ENCODE results near the gene OTOG.

OTOG gene

GRCh38 chr11:17637901-17638300 is 90.8 kb downstream of the OTOG start:
- no peak for DNase-seq

GRCh38 chr11:17638311-17638710 is 91.3 kb downstream of the OTOG start:
- DNase-seq, result no peak

DNA sequence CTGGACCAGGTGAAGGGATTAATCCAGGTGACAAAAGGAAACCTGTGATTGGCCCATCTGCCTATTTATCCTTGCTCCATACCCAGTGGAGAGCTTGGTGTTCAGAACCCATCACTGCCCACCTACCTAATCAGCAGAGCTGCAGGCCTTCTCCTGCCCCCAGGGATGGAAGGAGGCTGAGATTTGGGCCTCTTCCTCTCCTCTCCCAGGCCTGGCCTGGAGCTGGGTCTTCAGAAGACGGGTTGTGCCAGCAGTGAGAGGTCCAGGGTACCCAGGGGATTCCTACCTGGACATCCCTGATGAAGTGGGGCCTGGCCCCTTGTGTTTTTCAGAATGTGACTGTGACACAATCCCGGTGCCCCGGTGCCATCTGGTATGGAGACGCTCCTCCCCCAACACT is 92.0 kb downstream of the OTOG start:
- no peak for DNase-seq

DNA sequence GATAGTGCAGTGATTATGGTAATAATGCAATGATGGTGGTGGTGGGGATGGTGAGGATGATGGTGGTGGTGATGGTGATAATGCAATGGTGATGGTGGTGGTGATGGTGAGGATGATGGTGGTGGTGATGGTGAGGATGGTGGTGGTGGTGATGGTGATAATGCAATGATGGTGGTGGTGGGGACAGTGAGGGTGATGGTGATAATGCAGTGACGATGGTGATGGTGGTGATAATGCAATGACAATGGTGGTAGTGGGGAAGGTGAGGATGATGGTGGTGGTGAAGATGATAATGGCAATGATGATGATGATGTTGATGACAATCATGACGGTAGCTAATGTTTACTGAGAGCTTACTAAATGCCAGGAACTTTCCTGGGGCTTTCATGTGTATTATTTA is 92.7 kb downstream of the OTOG start:
- DNase-seq, result no peak

GRCh38 chr11:17640493-17641164 is 93.6 kb downstream of the OTOG start:
- no peak for DNase-seq

DNA sequence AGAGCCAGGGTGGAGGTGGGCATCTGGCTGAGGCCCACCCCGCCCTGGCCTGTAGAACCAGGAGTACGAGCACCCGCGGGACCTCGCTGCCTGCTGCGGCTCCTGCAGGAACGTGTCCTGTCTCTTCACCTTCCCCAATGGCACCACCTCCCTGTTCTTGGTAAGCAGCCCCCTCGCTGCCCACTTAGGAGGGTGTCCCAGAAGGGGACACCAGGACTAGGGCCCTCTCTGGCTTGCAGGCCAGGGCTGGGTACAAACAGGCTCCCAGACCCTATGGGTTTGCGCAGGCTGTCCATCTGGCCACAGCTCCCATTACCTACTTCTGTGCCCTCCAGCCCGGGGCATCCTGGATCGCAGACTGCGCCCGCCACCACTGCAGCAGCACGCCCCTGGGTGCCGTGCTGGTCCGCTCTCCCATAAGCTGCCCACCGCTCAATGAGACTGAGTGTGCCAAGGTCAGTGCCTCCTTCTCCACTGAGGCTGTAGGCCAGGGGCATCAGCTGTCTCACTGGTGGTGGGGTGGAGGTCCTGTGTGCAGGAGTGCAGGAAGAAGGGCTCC is 94.8 kb downstream of the OTOG start:
- no peak for DNase-seq

DNA sequence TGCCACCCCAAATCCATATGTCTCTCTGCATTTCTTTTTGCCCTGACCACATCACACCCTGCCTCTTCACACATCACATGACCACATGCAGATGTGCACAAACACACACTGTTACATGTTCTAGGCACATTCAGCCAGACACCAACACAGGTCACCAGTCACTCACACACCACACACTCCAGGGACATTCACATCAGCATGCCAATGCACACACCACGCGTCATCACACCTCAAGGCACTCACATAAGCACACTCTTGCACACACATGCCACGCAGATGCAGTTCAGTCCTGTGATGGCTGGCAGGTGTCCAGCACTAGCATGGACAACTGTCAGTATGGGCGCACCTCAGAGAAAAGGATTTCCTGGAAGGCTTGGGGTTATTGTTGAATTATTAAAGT is 95.3 kb downstream of the OTOG start:
- no peak for DNase-seq

DNA sequence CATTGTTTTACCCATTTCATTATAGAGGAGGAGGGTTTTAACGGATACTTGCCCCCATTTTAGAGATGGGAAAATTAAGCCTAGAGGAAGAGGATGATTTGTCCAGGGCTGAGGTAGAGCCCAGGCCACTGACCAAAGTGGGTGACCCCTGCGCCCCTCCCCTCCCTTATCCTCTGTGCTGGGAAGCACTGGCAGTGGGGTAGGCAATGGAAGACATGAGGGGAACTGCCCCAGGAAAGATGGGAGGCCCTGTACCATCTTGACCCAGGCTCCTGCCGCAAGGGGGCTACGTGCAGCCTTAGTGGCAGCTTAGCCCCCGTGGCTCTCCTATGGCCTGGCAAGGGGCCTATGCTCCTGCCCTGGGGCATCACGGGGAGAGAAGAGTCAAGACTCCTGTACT is 95.9 kb downstream of the OTOG start:
- no peak for DNase-seq

- no peak for DNase-seq
These were observed 96.7 kb downstream of the OTOG start for GRCh38 chr11:17643506-17644405.

DNA sequence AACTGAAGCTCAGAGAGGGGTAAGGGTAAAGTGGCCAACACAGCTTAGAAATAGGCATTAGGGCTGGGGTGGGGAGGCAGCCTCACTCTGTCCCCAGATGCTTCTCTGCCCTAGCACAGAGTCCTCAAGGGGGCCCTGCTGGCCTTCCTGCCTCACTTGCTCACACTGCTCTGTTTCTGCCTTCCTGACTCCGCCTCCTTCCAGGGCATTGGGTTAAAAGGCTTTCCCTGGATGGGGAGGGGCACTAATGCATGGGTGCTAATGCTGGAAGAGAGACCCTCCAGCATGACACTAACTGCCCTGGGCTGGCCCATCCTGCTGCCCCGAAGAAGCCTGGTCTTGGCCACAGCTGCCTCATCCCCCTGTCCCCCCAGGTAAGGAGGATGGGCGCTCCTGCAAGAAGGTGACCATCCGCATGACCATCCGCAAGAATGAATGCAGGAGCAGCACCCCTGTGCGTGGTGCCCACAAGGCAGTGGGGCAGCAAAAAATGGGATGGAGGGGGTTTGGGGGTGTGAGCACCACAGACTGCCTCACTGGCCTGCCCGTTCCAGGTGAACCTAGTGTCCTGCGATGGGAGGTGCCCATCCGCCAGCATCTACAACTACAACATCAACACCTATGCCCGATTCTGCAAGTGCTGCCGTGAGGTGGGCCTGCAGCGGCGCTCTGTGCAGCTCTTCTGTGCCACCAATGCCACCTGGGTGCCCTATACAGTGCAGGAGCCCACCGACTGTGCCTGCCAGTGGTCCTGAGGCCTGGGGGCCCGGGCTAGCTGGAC is 98.3 kb downstream of the OTOG start:
- no peak for DNase-seq

- DNase-seq, result no peak
These were observed 99.5 kb downstream of the OTOG start for GRCh38 chr11:17646451-17647145.

GRCh38 chr11:17648528-17648927 is 101.5 kb downstream of the OTOG start:
- no peak for DNase-seq

DNA sequence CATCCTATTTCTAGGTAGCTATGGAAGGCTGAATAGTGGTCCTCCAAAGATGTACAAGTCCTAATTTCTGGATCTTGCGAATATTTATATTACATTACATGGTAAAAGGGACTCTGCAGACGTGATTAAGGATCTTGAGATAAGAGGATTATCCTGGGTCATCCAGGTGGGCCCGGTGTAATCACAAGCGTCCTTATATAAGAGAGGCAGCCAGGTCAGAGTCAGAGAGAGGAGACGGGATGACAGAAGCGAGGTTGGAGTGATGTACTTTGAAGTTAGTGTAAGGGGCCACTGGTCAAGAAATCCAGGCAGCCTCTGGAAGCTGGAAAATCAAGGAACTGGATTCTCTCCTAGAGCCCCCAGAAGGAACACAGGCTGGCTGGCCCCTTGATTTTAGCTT is 102.2 kb downstream of the OTOG start:
- DNase-seq, result no peak

- no peak for DNase-seq
These were observed 102.6 kb downstream of the OTOG start for GRCh38 chr11:17649696-17650095.

GRCh38 chr11:17650127-17650911 is 103.3 kb downstream of the OTOG start:
- DNase-seq, result no peak

GRCh38 chr11:17651061-17651460 is 104.0 kb downstream of the OTOG start:
- DNase-seq, result no peak

- DNase-seq, result no peak
These were observed 104.6 kb downstream of the OTOG start for GRCh38 chr11:17651681-17652080.

DNA sequence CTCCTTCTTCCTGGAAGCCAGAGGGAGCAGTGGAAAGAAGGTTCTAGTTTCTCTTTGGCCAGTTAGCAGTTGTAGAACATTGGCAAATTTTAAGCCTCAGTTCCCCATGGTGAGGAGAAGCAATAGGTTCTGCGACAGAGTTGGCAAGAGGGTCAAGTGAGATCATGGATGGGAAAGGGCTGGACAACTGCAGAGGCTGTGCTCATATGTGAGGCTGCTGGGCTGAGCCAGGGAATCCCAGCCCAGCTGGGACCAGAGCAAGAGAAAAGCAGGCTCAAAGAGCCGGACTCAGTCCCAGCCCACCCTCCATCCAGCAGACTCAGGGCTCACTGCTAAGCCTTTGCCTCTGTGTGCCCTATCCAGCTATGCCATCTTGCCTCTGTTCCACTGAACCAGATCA is 105.5 kb downstream of the OTOG start:
- no peak for DNase-seq

DNA sequence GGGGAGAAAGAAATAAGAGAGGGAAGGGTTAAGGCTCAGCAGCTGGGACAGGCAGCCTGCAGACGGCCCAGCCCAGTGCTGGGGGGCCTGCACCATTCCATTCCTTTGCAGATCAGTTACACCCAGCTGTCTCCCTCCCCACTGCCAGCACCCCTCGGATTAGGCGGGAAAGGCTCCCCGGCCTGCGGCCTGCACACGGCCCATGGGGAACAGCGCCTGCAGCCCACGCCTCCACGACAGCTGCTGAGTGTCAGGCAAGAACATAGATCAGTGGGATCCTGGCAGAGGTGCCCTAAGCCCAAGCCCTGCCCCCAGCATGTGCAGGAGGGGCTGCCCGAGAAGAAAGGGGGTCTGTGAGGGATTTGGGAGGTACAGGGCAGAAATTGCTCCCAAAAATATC is 106.6 kb downstream of the OTOG start:
- DNase-seq, result no peak

DNA sequence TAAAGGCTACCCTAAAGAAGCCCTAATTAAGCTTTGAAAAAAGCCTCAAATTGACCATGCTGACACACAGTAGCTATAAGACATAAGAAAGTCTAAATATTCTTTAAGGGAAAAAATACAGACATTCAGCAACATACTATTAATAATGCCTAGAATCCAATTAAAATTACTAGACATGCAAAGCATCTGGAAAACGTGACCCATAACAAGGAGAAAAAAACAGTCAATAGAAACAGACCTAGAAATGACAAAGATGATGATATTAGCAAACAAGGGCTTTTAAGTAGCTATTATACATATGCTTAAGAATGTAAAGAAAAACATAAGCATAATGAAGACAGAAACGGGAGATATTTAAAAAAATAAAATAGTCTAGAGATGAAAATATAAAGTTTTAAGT is 108.6 kb downstream of the OTOG start:
- no peak for DNase-seq

- DNase-seq, result no peak
These were observed 111.2 kb downstream of the OTOG start for GRCh38 chr11:17658211-17658610.

GRCh38 chr11:17668166-17668565 is 121.1 kb downstream of the OTOG start:
- DNase-seq, result no peak
